ENCODE results near the gene MOB2. TPM values are rescaled to one million over a fixed set of nuclear protein-coding genes. Genes with fewer than 3 reads are reported as not detected.

MOB2 gene
- total RNA-seq, 2 donors from 2014 or later: 31.4 to 87.7 TPM

DNA sequence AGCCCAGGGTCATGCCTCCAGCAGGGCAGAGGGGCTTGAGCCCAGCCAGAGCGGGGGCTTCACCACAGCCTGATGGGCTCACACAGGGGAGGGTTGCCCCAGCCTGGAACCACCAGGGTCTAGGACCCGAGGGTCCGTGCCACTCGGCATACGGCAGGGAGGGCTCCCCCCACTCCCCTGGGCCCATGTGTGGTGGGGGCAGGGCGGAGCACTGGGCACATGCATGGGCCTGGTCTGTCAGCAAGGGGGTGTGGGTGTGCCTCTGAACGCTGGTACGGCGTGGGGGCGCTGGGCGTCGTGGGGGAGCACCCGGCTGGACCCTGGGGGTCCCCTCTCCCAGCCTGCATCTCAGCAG lies 29.3 kb downstream of the MOB2 start:
- Histone ChIP-seq H3K4me3 (no peak overlapping the region), H3K4me1 (ENCODE audit: control insufficient read depth in 1 of 2, low read depth in 2 of 2) (peaks cover 0 to 36% of the 10 kb centered on the region in 2 donors), H3K9me3 (no peaks in the 10 kb centered on the region), H3K27ac (no peak overlapping the region), H3K36me3 (no peaks in the 10 kb centered on the region), H3K27me3 (replicated peaks; ENCODE audit: insufficient read depth) (no peaks in the 10 kb centered on the region)
- DNase-seq (ENCODE audit: low spot score) (no peak), ATAC-seq (ENCODE audit: insufficient number of reproducible peaks, low FRiP score, low read depth) (no peak)
- TF ChIP-seq, protein P1, sequence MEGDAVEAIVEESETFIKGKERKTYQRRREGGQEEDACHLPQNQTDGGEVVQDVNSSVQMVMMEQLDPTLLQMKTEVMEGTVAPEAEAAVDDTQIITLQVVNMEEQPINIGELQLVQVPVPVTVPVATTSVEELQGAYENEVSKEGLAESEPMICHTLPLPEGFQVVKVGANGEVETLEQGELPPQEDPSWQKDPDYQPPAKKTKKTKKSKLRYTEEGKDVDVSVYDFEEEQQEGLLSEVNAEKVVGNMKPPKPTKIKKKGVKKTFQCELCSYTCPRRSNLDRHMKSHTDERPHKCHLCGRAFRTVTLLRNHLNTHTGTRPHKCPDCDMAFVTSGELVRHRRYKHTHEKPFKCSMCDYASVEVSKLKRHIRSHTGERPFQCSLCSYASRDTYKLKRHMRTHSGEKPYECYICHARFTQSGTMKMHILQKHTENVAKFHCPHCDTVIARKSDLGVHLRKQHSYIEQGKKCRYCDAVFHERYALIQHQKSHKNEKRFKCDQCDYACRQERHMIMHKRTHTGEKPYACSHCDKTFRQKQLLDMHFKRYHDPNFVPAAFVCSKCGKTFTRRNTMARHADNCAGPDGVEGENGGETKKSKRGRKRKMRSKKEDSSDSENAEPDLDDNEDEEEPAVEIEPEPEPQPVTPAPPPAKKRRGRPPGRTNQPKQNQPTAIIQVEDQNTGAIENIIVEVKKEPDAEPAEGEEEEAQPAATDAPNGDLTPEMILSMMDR (IDR thresholded peaks at IDR 0.05): no peak

DNA sequence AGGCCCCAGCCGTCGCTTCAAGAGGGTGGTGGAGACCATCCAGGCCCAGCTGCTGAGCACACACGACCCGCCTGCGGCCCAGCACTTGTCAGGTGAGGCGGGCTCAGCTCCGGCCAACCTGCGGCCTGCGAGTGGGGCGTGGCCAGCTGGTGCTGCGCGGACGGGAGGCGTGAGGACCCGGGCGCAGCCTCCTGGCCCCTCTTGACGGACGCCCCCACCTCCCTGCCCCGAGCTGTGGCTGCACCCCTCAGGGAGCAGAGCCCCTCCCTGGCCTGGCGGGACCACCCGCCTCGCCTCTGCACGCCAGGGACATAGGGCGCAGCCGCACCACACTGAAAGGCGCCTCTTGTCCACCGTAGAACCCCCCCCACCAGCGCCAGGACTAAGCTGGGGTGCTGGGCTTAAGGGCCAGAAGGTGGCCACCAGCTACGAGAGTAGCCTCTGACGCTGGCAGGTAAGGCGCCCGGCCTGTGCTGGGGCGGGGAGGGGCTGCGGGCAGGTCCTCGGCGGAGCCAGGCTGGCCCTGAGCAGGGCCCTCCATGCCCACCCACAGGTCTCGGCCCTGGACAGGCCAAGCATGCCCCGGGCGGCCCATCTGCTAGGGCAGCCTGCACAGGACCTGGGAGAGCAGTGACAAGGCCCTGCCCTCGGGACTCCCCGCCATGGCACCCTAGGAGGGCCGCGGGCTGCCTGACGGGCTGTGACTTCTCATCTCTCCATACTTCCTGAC lies 29.8 kb downstream of the MOB2 start:
- Histone ChIP-seq H3K36me3 (no peaks in the 10 kb centered on the region), H3K4me1 (ENCODE audit: control insufficient read depth in 1 of 2, low read depth in 2 of 2) (peaks cover 0 to 35% of the 10 kb centered on the region in 2 donors), H3K27ac (no peak overlapping the region), H3K4me3 (no peak overlapping the region), H3K27me3 (replicated peaks; ENCODE audit: insufficient read depth) (no peaks in the 10 kb centered on the region), H3K9me3 (no peaks in the 10 kb centered on the region)
- DNase-seq (ENCODE audit: low spot score) (no peak), ATAC-seq (ENCODE audit: insufficient number of reproducible peaks, low FRiP score, low read depth) (no peak)
- TF ChIP-seq, protein P1 (IDR thresholded peaks at IDR 0.05): no peak

DNA sequence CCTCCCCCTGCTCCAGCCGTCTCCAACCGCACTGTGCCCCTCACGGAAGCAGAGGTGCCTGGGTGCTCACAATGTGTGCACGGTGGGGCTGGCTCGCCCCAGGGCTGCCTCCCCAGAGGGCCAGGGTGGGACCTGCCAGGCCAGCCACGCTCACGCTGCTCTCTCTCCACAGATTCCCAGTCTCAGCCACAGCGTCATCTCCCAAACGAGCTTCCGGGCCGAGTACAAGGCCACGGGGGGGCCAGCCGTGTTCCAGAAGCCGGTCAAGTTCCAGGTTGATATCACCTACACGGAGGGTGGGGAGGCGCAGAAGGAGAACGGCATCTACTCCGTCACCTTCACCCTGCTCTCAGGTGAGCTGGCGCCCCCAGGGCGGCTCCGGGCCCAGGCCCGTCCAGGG lies 30.4 kb downstream of the MOB2 start:
- ATAC-seq (ENCODE audit: insufficient number of reproducible peaks, low FRiP score, low read depth): no peak
- TF ChIP-seq, protein P1 (IDR thresholded peaks at IDR 0.05): no peak

DNA sequence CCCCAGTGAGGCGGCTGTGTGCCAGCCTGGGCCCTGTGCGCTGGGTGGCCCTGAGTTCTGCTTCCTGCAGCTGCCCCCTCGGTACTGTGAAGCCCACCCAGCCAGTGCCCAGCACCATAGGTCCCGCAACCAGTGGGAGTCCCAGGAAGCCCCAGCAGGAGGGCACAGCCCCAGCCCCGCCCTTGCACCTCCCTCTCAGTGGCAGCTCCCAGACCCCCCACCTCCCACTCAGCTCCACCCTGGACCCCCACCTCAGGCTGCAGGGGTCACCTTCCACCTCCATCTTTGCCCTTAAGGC lies 30.9 kb downstream of the MOB2 start:
- no peaks in the 10 kb centered on the region for H3K27me3 ChIP-seq (replicated peaks; ENCODE audit: insufficient read depth)
- peaks cover 0 to 25% of the 10 kb centered on the region in 2 donors for H3K4me1 ChIP-seq (ENCODE audit: control insufficient read depth in 1 of 2, low read depth in 2 of 2)
- H3K36me3 ChIP-seq: no peaks in the 10 kb centered on the region
- DNase-seq (ENCODE audit: low spot score) (no peak), ATAC-seq (ENCODE audit: insufficient number of reproducible peaks, low FRiP score, low read depth) (no peak)
- no peak overlapping the region for H3K27ac ChIP-seq
- no peaks in the 10 kb centered on the region for H3K9me3 ChIP-seq
- TF ChIP-seq, protein P1 (IDR thresholded peaks at IDR 0.05): no peak
- H3K4me3 ChIP-seq: no peak overlapping the region

More for the DNA sequence above, 30.4 kb downstream of the MOB2 start:
- Histone ChIP-seq H3K27me3 (replicated peaks; ENCODE audit: insufficient read depth) (no peaks in the 10 kb centered on the region), H3K4me3 (no peak overlapping the region), H3K4me1 (ENCODE audit: control insufficient read depth in 1 of 2, low read depth in 2 of 2) (peaks cover 0 to 30% of the 10 kb centered on the region in 2 donors), H3K27ac (no peak overlapping the region), H3K9me3 (no peaks in the 10 kb centered on the region), H3K36me3 (no peaks in the 10 kb centered on the region)
- no peak for DNase-seq (ENCODE audit: low spot score)

DNA sequence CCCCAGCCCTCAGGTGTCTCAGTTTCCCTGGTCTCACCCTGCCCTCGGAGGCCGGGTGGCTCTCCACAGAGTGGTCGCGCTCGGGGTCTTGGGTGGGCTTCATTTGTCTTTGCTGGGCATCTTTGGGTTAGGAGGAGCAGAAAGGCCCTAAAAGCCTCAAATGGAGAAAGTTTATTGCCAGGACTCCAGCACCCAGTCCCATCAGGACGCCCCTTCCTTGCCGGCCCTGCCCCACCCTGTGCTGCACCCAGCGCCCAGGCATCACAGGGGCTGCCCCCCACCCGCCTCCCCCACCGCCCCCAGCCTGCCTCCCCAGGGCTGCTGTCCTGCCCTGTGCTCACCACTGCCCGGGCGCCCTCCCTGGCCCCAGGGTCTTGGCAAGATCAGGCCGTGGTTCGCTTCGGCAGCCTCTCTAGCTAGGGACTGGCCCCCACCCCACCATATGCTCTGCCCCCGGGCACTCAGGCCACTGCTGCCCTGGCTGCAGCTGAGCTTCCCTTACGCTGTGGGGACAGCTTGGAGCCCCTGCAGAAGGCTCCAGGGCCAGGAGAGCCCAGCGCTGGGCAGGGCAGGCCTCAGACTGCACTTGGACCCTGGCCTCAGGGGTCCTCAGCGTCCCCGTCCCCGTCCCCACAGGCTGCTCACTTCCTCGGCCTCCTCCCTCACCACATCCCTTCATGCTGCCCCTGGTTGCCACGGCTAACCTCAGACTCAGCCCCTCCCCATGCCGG lies 31.4 kb downstream of the MOB2 start:
- no peaks in the 10 kb centered on the region for H3K27me3 ChIP-seq (replicated peaks; ENCODE audit: insufficient read depth)
- H3K9me3 ChIP-seq: no peaks in the 10 kb centered on the region
- no peak for DNase-seq (ENCODE audit: low spot score)
- TF ChIP-seq, protein P1 (IDR thresholded peaks at IDR 0.05): no peak
- peaks cover 0 to 23% of the 10 kb centered on the region in 2 donors for H3K4me1 ChIP-seq (ENCODE audit: control insufficient read depth in 1 of 2, low read depth in 2 of 2)
- no peak overlapping the region for H3K27ac ChIP-seq
- no peaks in the 10 kb centered on the region for H3K36me3 ChIP-seq
- no peak overlapping the region for H3K4me3 ChIP-seq
- no peak for ATAC-seq (ENCODE audit: insufficient number of reproducible peaks, low FRiP score, low read depth)

All from thoracic aorta (tissue), 2 donors.